ENCODE data around the gene DYNC1LI2. TPM values are rescaled to one million over a fixed set of nuclear protein-coding genes. Genes with fewer than 3 reads are reported as not detected.

DYNC1LI2 gene
- total and polyA plus RNA-seq, 2 of the 8 experiments (the other 6 are each of a cell fraction or from before 2014, with no cell fraction given), result 35.0 to 70.8 TPM

DNA sequence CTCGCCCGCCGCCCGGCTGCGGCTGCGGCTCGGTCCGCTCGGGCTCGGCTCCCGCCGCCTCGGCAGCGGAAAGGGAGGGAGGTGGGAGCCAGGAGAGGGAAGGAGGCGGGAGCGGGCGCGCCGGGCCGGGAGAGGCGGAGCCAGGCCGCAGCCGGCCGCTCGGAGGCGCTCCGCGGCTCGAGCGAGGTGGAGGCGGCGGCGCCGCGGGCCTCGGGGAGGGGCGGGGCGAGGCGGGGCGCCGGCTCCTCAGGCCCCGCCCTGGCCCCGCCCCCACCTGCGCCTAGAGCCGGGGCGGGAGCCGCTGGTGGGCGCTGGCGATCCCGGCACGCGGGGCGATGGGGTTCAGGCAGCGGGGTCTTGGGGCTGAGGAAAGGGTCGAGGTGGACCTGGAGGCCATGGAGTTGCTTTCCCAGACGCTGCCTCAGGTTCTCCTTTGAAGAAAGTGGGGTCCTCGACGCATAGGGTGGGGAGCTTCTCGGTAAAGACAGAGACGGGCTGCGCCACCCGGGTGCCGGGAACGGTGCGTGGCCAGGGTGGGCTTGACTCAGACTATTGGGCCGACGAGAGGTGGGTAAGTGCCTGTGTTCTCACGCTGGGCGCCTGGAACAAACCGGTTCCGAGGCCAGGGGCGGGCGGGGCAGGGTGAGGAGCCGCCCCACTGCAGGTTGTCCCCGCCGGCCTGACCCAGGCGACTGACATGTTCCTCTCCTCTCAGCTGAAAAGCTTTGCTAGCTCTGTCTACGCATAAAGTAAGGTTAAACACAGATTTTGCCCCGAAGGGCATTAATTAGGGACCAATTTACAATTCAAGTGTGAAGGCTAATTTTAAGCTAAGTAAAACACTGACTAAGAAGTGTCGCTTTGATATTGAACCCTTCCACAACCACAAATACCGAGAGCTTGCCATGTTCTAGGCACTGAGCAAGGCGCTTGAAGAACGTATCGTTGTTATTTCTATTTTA is 54.5 kb downstream of the DYNC1LI2 start, which contains the start of gene CMTM4 (continued):
- TF ChIP-seq, protein P1, sequence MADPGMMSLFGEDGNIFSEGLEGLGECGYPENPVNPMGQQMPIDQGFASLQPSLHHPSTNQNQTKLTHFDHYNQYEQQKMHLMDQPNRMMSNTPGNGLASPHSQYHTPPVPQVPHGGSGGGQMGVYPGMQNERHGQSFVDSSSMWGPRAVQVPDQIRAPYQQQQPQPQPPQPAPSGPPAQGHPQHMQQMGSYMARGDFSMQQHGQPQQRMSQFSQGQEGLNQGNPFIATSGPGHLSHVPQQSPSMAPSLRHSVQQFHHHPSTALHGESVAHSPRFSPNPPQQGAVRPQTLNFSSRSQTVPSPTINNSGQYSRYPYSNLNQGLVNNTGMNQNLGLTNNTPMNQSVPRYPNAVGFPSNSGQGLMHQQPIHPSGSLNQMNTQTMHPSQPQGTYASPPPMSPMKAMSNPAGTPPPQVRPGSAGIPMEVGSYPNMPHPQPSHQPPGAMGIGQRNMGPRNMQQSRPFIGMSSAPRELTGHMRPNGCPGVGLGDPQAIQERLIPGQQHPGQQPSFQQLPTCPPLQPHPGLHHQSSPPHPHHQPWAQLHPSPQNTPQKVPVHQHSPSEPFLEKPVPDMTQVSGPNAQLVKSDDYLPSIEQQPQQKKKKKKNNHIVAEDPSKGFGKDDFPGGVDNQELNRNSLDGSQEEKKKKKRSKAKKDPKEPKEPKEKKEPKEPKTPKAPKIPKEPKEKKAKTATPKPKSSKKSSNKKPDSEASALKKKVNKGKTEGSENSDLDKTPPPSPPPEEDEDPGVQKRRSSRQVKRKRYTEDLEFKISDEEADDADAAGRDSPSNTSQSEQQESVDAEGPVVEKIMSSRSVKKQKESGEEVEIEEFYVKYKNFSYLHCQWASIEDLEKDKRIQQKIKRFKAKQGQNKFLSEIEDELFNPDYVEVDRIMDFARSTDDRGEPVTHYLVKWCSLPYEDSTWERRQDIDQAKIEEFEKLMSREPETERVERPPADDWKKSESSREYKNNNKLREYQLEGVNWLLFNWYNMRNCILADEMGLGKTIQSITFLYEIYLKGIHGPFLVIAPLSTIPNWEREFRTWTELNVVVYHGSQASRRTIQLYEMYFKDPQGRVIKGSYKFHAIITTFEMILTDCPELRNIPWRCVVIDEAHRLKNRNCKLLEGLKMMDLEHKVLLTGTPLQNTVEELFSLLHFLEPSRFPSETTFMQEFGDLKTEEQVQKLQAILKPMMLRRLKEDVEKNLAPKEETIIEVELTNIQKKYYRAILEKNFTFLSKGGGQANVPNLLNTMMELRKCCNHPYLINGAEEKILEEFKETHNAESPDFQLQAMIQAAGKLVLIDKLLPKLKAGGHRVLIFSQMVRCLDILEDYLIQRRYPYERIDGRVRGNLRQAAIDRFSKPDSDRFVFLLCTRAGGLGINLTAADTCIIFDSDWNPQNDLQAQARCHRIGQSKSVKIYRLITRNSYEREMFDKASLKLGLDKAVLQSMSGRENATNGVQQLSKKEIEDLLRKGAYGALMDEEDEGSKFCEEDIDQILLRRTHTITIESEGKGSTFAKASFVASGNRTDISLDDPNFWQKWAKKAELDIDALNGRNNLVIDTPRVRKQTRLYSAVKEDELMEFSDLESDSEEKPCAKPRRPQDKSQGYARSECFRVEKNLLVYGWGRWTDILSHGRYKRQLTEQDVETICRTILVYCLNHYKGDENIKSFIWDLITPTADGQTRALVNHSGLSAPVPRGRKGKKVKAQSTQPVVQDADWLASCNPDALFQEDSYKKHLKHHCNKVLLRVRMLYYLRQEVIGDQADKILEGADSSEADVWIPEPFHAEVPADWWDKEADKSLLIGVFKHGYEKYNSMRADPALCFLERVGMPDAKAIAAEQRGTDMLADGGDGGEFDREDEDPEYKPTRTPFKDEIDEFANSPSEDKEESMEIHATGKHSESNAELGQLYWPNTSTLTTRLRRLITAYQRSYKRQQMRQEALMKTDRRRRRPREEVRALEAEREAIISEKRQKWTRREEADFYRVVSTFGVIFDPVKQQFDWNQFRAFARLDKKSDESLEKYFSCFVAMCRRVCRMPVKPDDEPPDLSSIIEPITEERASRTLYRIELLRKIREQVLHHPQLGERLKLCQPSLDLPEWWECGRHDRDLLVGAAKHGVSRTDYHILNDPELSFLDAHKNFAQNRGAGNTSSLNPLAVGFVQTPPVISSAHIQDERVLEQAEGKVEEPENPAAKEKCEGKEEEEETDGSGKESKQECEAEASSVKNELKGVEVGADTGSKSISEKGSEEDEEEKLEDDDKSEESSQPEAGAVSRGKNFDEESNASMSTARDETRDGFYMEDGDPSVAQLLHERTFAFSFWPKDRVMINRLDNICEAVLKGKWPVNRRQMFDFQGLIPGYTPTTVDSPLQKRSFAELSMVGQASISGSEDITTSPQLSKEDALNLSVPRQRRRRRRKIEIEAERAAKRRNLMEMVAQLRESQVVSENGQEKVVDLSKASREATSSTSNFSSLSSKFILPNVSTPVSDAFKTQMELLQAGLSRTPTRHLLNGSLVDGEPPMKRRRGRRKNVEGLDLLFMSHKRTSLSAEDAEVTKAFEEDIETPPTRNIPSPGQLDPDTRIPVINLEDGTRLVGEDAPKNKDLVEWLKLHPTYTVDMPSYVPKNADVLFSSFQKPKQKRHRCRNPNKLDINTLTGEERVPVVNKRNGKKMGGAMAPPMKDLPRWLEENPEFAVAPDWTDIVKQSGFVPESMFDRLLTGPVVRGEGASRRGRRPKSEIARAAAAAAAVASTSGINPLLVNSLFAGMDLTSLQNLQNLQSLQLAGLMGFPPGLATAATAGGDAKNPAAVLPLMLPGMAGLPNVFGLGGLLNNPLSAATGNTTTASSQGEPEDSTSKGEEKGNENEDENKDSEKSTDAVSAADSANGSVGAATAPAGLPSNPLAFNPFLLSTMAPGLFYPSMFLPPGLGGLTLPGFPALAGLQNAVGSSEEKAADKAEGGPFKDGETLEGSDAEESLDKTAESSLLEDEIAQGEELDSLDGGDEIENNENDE (IDR thresholded peaks at IDR 0.05; ENCODE audit: insufficient replicate concordance, low read length), result no peak
- TF ChIP-seq CHD2 (IDR thresholded peaks at IDR 0.05; ENCODE audit: low read length), result no peak
- no peak for TF ChIP-seq CHD1 (IDR thresholded peaks at IDR 0.05; ENCODE audit: low read depth, low read length)
- no peak for TF ChIP-seq HDAC6 (IDR thresholded peaks at IDR 0.05; ENCODE audit: low read depth, low read length)
- no peak for TF ChIP-seq SAP30 (IDR thresholded peaks at IDR 0.05; ENCODE audit: insufficient read depth, insufficient replicate concordance, low read length)
- TF ChIP-seq RAD21 (IDR thresholded peaks at IDR 0.05 in 1 of 2, conservative IDR thresholded peaks at IDR 0.05 in 1 of 2; ENCODE audit: low read depth in 2 of 2, low read length in 2 of 2), result peak in 1 of 2 experiments; percentile 18; a peak in 1 of 4 replicates
- TF ChIP-seq TEAD4 (IDR thresholded peaks at IDR 0.05; ENCODE audit: low read depth, low read length), result no peak
- TF ChIP-seq, protein P2, sequence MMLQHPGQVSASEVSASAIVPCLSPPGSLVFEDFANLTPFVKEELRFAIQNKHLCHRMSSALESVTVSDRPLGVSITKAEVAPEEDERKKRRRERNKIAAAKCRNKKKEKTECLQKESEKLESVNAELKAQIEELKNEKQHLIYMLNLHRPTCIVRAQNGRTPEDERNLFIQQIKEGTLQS (IDR thresholded peaks at IDR 0.05; ENCODE audit: insufficient read depth, low read depth, low read length), result no peak
